Cardiac fibroblast (primary cell): ENCODE measurements around the gene EXOG.

Source experiments
- DNase-seq, 2 donors: peaks; one replicate each; pipeline versions ENCODE4 v3.0.0 to v3.0.0-alpha.2; 2010; ENCODE audit warnings: low read depth in 2 of 2
- H3K4me3 ChIP-seq, 2 donors: replicated peaks in 1 of 2; 1 replicate in 1 of 2; 2 replicates in 1 of 2; pipeline ENCODE4 v1.5.1; 2011; ENCODE audit warnings: low read depth in 2 of 2, low read length in 2 of 2, mild to moderate bottlenecking in 2 of 2, moderate library complexity in 1 of 2
- TF ChIP-seq, protein P1 (sequence below): IDR thresholded peaks from one replicate; pipeline ENCODE4 v1.5.1; 2011; ENCODE audit warnings: low read depth, mild to moderate bottlenecking, low read length, inconsistent platforms

The EXOG gene

DNA sequence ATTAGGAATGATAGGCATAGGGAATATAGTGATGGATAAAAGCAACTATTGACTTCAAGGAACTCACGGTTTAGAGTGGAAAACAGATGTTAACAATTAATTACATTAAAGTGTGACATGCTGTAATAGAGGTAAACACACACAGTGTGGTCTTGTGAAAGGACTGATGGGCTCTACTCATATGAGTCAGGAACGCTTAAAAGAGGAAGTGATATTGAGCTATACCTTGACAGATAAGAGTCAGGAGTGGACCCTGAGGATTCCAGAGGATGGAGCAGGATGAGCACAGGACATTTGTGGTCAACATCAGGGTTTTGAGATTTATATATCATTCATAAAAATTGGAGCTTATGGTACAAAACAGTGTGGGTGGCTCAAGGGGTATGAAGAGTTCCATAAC, 11.0 kb downstream of the EXOG start:
- TF ChIP-seq, protein P1, sequence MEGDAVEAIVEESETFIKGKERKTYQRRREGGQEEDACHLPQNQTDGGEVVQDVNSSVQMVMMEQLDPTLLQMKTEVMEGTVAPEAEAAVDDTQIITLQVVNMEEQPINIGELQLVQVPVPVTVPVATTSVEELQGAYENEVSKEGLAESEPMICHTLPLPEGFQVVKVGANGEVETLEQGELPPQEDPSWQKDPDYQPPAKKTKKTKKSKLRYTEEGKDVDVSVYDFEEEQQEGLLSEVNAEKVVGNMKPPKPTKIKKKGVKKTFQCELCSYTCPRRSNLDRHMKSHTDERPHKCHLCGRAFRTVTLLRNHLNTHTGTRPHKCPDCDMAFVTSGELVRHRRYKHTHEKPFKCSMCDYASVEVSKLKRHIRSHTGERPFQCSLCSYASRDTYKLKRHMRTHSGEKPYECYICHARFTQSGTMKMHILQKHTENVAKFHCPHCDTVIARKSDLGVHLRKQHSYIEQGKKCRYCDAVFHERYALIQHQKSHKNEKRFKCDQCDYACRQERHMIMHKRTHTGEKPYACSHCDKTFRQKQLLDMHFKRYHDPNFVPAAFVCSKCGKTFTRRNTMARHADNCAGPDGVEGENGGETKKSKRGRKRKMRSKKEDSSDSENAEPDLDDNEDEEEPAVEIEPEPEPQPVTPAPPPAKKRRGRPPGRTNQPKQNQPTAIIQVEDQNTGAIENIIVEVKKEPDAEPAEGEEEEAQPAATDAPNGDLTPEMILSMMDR, result no peak
- no peak overlapping the region for H3K4me3 ChIP-seq
- no peak for DNase-seq

DNA sequence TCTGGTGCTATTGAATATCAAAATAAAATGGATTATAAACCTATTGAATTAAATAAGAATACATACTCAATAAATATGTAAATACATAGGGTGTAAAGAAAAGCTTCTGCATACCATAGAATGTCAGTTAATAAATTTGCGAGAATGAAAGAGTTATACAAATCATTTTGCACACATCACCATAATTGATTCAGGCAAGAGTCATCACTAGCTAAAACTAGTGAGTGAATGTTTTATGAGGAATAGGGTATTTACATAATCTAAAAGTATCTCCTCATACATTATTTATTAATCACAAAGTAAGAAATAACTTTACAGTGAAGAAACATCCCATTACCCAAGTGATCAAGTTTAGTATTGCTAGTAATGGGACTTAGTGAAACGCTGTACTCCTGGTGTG, 13.6 kb downstream of the EXOG start:
- TF ChIP-seq, protein P1, result no peak
- H3K4me3 ChIP-seq, result no peak overlapping the region

DNA sequence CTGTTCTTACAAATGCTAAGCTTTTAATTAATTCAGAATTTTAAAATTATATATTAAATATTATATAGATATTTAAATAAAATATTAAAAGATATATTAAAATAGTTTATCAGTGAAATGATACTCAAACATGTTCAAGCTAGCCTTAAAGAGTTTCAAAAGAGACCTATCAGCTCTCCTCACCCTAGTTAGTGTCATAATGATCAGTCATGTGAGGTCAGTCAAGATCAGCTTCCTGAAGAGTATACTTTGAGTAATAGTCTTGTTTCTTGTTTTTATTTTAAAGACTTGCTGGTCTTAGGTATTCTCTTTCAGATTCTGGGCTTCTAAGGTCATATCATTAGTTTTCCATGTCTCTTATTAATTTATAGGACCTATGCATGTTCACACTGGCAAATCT, 14.5 kb downstream of the EXOG start:
- TF ChIP-seq, protein P1, result no peak
- H3K4me3 ChIP-seq, result no peak overlapping the region
- no peak for DNase-seq

More for the DNA sequence above, 13.6 kb downstream of the EXOG start:
- no peak for DNase-seq

DNA sequence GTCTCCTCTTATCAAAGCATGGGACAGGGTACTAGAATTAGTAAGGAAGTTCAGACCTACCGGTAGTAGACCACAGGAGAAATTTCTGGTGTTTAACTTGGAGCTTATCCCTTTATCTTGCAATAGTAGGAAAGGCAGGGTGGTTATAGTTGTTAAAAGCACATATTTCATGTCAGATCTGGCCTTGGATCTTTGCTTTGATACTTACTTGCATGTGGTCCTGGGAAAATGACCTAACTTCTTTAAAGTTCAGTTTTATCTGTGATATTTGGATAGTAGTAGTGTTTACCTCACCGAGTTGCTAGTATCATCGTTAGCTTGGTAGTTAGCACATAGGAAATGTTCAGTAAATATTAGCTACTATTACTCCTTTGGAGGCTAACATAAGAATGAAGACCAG, 15.4 kb downstream of the EXOG start:
- no peak for DNase-seq
- TF ChIP-seq, protein P1, result no peak
- no peak overlapping the region for H3K4me3 ChIP-seq

DNA sequence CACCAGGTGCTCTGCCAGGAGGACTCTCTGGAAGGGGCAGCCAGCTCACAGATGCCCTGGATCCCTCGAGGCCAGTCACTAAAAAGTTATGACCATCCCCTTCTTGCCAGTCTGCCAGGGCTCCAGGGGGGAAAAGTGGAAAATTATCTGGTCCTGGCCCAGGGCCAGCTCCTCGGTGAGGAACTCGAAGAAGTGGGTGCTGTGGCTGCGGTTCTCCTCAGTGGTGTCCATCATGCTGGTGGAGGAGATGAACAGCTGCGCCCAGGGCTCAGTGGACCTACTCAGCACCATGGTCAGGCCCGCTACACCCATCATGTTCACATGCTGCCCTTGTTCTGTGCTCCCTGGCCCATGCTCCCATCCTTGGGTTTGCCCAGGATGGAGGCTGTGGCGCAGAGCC, 19.2 kb downstream of the EXOG start:
- TF ChIP-seq, protein P1, result no peak
- DNase-seq, result no peak
- no peak overlapping the region for H3K4me3 ChIP-seq

DNA sequence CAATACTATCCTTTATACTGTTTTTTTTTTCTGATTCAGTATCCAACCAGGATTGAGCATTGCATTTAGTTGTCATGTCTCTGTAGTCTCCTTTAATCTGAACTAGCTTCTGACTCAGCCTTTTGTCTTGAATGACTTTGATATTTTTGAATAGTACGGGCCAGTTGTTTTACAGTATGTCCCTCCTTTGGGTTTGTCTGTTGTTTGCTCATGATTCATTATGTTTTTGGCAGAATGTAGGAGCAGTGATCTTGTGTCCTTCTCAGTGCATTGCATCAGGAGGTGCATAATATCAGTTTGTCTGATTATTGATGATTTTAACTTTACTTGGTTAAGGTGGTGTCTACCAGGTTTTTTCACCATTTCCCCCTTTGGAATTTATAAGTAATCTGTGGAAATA, 20.5 kb downstream of the EXOG start:
- no peak overlapping the region for H3K4me3 ChIP-seq
- DNase-seq, result peak in 1 of 2 donors; percentile 81
- TF ChIP-seq, protein P1, result no peak

DNA sequence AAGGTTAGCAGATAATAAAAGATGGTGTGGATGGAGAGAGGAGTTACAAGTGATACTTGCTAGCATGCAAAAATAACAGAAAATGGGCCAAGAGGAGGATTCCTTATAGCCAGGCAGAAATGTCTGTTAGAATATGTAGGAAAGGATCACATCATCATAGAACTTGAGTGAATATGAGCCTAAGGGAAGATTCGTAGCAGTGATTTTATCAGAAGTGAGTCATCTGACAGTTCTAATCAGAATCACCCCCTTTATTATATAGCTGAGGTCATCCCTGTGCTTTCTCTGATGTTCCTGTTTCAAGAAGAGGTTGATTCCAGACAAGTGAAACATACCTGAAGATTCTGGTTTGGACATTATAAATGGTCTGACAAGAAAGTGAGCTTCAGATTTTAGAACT, 22.9 kb downstream of the EXOG start:
- TF ChIP-seq, protein P1, result no peak
- no peak for DNase-seq
- H3K4me3 ChIP-seq, result no peak overlapping the region
